Activated CD4-positive, alpha-beta T cell treated with anti-CD3 and anti-CD28 coated beads, Interleukin-2, Interleukin-6, amounts not matched to agents 100 ng/mL and 50 ng/mL, durations not matched to agents 16 hours and 8 hours (primary cell): Measurements from ENCODE around the gene NEURL1.

Source experiments
- DNase-seq: peaks from one replicate; pipeline ENCODE4 v3.0.0-alpha.2; 2020

NEURL1 gene

GRCh38 chr10:103612462-103613365 is 119.2 kb downstream of the NEURL1 start:
- no peak for DNase-seq

GRCh38 chr10:103613616-103614015 is 120.1 kb downstream of the NEURL1 start:
- DNase-seq: no peak

GRCh38 chr10:103614306-103615158 is 121.0 kb downstream of the NEURL1 start:
- DNase-seq: no peak

- no peak for DNase-seq
Observed at GRCh38 chr10:103616705-103617601, 123.4 kb downstream of the NEURL1 start.

DNA sequence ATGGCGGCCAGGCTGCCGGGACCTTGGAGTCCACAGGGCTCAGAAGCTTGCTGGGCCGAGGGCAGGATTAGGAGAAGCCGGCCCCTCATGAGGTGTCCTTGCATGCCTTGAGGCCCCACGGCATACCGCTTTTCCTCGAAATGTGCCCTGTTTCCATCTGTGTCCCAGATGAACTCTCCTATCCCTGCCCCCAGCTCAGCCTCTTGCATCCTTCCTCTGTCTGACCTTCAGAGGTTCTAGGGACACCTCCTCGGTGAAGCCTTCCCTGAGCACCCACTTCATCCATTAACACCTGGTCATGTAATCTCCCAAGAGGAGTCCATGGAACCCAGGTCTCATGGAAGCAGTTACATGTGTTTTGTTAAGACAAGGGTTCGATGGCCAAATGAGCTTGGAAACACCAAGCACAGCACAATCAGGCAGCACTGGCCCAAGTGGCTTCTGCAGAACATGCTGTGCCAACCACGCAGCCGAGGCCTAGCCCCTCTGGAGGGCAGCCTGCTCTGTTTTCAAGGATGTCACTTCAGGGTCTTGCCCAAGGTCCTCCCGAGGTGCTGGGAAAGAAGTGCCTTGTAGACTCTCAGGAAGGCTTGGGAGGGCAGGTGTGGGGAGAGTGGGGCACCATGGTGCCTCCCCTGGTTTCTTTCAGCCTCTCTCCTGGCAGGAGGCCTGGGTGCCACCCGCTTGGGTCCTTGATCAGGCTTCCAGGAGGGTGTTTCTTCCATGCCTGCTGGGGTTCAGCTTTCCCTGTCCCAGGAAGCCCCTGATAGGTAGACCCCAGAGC is 124.3 kb downstream of the NEURL1 start:
- no peak for DNase-seq

GRCh38 chr10:103618575-103619423 is 125.3 kb downstream of the NEURL1 start:
- no peak for DNase-seq

GRCh38 chr10:103619424-103620351 is 126.2 kb downstream of the NEURL1 start:
- DNase-seq: no peak

DNA sequence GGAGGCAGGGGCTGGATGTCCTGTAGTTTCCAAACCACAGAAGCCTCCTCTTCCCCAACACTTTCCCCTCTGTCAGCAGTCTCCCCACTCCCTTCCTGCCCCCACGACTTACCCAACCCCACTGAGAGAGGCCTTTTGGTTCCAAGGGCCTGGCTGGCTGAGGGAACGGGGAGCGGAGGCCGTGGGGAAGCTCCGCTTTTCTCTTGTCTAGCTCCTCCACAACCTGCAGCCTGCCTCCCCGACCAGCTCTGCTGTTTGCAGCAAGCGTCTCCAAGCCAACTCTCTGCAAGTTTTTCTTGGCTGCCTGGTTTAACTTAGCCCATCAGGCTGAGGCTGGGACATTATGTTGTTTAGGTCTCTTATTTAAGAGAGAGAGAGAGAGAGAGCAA is 126.8 kb downstream of the NEURL1 start:
- no peak for DNase-seq

DNA sequence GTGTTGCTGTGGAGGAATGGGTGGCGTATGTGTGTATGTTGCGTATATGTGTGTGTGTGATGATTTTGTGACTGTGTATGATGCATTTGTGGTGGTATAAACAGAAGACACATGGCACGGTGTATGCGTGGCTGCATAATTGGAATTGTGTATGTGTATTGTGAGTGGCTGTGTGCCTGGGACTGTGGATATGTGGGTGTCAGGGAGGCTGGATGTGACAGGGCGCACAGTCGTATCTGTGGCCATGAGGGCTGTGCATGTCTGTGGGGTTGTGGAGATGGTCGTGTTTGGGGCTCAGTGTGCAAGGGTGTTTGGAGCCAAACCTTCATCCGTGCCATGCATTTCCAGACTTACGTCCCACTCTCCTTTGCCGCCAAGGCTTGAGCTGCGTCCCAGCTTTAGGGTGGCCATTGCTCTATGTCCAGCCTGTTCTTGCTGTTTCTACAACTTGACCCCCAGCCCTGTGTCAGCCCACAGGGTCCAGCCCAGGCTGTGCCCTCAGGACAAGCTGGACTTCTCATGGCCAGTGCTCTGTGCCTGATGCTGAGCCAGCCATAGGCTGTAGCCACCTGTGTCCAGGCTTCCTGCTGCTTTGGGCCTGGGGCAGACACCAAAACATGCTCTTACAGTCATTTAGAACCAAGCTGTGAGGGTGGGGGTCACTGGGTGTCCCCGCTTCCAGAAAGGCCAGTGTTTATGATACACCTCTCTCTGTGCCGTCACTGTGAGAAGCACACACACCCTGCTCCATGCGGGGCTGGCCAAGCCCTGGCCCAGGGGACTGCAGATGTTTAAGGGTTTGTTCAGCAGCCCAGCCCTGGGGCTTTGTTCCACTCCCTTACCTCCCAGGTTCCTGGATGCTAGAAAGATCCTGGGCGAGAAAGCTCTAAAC is 127.6 kb downstream of the NEURL1 start:
- DNase-seq: no peak

GRCh38 chr10:103621783-103622125 is 128.2 kb downstream of the NEURL1 start:
- DNase-seq: no peak

DNA sequence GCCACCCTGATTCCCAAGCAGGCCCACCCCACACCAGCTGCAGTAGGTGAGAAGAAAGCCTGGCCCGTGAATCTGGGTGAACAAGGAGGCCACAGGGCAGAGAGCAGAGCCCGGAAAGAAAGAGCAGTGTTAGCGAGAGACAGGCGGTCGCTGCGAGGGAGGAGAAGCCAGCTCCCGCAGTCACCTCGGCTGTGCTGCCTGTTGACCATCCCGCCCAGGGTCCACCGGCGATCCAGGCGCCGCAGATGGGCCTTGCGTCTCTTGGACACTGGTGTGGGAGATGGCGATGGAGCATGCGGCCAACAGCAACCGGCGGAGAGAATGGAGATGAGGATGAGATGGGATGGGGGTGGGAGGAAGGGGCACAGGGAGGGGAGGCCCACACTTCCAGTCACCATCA is 128.8 kb downstream of the NEURL1 start:
- no peak for DNase-seq

- no peak for DNase-seq
Observed at GRCh38 chr10:103622935-103623574, 129.6 kb downstream of the NEURL1 start.

- no peak for DNase-seq
Observed at GRCh38 chr10:103626178-103626577, 132.7 kb downstream of the NEURL1 start.

- DNase-seq: no peak
Observed at GRCh38 chr10:103627111-103627892, 133.8 kb downstream of the NEURL1 start.

- DNase-seq: no peak
Observed at GRCh38 chr10:103627893-103628292, 134.4 kb downstream of the NEURL1 start.

DNA sequence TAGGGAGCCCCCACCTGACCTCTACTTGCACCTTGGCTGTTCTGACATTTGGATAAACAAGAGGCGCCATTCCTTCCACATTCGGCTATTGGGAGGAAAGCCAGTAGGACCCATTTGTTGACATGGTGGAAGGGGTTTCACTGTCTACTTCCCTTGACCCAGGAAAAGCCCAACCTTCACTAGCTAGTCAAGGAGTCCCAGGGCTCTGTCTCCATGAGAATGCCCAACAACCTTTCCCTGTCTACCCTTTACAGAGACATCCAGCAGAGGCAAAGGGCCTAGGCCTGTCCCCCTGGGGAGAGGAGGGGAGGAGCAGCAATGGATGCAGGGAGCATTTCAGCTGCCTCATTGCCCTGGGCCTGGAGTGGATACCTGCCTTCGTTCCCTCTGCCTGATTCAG is 136.1 kb downstream of the NEURL1 start:
- no peak for DNase-seq

DNA sequence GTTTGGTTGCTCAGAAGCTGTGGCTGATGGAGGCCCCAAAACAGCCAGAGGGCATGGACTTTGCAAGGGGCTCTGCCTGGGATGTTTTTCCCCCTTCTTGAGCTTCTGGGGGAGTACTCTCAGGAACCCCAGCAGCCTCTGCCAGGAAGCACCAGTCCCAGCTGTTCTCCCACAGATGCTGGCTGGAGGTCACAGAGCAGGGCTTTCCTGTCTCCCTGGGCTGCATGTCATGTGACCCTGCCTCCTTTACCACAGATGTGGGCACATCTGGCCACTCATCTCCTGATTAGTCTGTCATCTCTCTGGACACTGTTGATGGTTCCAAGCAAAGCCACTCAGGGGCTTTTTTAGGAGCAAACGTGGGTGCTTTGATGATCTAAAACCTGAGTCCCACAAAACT is 136.7 kb downstream of the NEURL1 start:
- DNase-seq: no peak

DNA sequence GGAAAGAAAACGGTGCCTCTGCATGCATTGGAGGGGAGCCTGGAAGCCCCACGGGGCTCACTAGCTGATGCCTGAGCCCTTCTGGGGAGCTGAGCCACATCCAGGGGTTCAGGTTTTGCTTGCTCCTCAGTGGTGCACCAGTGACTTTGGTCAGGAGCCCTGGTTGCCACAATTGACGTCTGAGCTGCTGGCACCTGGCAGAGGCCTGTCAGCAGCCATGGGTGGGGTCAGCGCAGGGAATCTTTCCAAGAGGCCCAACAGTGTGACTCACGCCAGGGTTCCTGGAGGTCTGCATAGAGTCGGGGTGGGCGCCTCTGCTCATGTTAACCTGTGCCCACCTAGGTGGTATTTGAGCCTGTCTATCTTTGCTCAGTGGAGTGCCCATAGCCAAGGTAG is 138.7 kb downstream of the NEURL1 start:
- DNase-seq: no peak
